GM23338 (cell line): Measurements from ENCODE around the gene IGFL4.

Experiments
- CREB1 ChIP-seq: fragments of 250-450 bp; sonication (Bioruptor Pico); IDR thresholded peaks from 2 replicates; pipeline ENCODE4 v1.5.0; 2020; ENCODE audit warnings: low read depth, mild to moderate bottlenecking, moderate library complexity
- EZH2 ChIP-seq: fragments of 200-600 bp; sonication (generic); IDR thresholded peaks from one replicate; pipeline ENCODE4 v1.8.0; 2017; ENCODE audit warnings: antibody characterized with exemption, mild to moderate bottlenecking, low read depth; ENCODE audit not compliant: unreplicated experiment
- EZH2phosphoT487 ChIP-seq: fragments of 200-600 bp; sonication (generic); IDR thresholded peaks from one replicate; pipeline ENCODE4 v1.8.1; 2018; ENCODE audit warnings: antibody characterized with exemption; ENCODE audit not compliant: unreplicated experiment
- JUNB ChIP-seq: IDR thresholded peaks from one replicate; pipeline ENCODE4 v1.6.1; 2016; ENCODE audit warnings: antibody characterized with exemption; ENCODE audit not compliant: unreplicated experiment
- NANOG ChIP-seq: IDR thresholded peaks from 2 replicates; pipeline ENCODE4 v1.6.1; 2016; ENCODE audit warnings: antibody characterized with exemption, borderline replicate concordance
- POLR2AphosphoS5 ChIP-seq: IDR thresholded peaks from 2 replicates; pipeline ENCODE4 v1.6.1; 2016; ENCODE audit warnings: antibody characterized with exemption, low read depth
- STAT1 ChIP-seq: IDR thresholded peaks from one replicate; pipeline ENCODE4 v1.6.1; 2016; ENCODE audit warnings: antibody characterized with exemption; ENCODE audit not compliant: unreplicated experiment
- ZNF114 ChIP-seq: fragments of 250-450 bp; sonication (Bioruptor Pico); IDR thresholded peaks from 2 replicates; pipeline ENCODE4 v1.5.0; 2020; ENCODE audit warnings: mild to moderate bottlenecking, moderate library complexity
- ZNF331 ChIP-seq: fragments of 250-450 bp; sonication (Bioruptor Pico); IDR thresholded peaks from 2 replicates; pipeline ENCODE4 v1.5.0; 2020; ENCODE audit warnings: low read depth, mild to moderate bottlenecking, moderate library complexity
- TF ChIP-seq, protein P1 (sequence below), 2 experiments: fragments of 200-600 bp in 1 of 2; sonication (generic) in 1 of 2; conservative IDR thresholded peaks; 2 replicates each; pipeline versions ENCODE4 v1.5.1 to v1.6.1; 2016 to 2017; ENCODE audit warnings: antibody characterized with exemption in 2 of 2, low read depth in 2 of 2, mild to moderate bottlenecking in 2 of 2, moderate library complexity in 1 of 2
- TF ChIP-seq, protein P2 (sequence below): IDR thresholded peaks from one replicate; pipeline ENCODE4 v1.6.1; 2018; ENCODE audit warnings: antibody characterized with exemption; ENCODE audit not compliant: unreplicated experiment
- TF ChIP-seq, protein P3 (sequence below): IDR thresholded peaks from 2 replicates; pipeline ENCODE4 v1.6.1; 2016; ENCODE audit warnings: antibody characterized with exemption
- TF ChIP-seq, protein P4 (sequence below): fragments of 250-450 bp; sonication (Bioruptor Pico); IDR thresholded peaks from 2 replicates; pipeline ENCODE4 v1.5.0; 2020; ENCODE audit warnings: mild to moderate bottlenecking, moderate library complexity

DNA sequence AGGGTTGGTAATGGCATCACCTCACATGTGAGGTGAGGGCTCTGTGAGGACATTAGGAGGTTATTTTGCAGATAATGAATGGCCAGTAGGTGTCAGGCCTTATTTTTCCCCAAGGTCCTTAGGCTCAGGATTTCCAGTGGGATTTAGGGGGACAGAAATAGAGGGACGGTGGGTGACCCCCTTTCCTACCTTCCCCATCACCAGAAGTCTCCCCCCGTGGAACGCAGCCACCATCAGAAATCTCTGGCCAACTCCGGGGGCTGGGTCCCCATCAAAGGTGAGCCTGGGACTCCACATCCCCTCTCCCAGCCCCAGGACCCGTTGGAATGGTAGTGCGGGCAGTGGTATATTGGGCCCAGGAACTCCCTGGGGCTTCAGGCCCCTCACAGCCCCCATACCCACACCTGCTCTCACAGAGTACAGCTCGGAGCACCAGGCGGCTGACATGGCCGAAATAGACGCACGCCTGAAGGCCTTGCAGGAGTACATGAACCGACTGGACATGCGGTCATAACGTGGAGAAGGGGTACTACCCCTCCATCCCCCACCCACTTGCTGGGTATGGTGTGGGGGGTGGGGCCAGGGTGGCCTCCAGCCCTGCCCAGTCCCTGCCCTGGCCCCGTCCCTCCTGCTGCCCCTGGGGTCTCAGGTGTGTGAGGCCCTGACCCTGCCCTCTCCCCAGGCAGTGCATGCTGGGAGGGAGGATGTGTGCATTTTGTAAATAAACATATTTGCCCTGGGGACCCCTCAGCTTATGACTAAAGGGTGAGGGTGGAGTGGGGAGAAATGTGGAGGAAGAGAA, 22.7 kb downstream of the IGFL4 start:
- TF ChIP-seq, protein P1, sequence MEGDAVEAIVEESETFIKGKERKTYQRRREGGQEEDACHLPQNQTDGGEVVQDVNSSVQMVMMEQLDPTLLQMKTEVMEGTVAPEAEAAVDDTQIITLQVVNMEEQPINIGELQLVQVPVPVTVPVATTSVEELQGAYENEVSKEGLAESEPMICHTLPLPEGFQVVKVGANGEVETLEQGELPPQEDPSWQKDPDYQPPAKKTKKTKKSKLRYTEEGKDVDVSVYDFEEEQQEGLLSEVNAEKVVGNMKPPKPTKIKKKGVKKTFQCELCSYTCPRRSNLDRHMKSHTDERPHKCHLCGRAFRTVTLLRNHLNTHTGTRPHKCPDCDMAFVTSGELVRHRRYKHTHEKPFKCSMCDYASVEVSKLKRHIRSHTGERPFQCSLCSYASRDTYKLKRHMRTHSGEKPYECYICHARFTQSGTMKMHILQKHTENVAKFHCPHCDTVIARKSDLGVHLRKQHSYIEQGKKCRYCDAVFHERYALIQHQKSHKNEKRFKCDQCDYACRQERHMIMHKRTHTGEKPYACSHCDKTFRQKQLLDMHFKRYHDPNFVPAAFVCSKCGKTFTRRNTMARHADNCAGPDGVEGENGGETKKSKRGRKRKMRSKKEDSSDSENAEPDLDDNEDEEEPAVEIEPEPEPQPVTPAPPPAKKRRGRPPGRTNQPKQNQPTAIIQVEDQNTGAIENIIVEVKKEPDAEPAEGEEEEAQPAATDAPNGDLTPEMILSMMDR (conservative IDR thresholded peaks at IDR 0.05; ENCODE audit: low read depth in 2 of 2): no peak
- TF ChIP-seq, protein P2, sequence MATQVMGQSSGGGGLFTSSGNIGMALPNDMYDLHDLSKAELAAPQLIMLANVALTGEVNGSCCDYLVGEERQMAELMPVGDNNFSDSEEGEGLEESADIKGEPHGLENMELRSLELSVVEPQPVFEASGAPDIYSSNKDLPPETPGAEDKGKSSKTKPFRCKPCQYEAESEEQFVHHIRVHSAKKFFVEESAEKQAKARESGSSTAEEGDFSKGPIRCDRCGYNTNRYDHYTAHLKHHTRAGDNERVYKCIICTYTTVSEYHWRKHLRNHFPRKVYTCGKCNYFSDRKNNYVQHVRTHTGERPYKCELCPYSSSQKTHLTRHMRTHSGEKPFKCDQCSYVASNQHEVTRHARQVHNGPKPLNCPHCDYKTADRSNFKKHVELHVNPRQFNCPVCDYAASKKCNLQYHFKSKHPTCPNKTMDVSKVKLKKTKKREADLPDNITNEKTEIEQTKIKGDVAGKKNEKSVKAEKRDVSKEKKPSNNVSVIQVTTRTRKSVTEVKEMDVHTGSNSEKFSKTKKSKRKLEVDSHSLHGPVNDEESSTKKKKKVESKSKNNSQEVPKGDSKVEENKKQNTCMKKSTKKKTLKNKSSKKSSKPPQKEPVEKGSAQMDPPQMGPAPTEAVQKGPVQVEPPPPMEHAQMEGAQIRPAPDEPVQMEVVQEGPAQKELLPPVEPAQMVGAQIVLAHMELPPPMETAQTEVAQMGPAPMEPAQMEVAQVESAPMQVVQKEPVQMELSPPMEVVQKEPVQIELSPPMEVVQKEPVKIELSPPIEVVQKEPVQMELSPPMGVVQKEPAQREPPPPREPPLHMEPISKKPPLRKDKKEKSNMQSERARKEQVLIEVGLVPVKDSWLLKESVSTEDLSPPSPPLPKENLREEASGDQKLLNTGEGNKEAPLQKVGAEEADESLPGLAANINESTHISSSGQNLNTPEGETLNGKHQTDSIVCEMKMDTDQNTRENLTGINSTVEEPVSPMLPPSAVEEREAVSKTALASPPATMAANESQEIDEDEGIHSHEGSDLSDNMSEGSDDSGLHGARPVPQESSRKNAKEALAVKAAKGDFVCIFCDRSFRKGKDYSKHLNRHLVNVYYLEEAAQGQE: no peak
- no peak for TF ChIP-seq EZH2
- no peak for TF ChIP-seq CREB1 (CRISPR knock-in tag)
- no peak for TF ChIP-seq EZH2phosphoT487
- TF ChIP-seq NANOG: no peak
- TF ChIP-seq ZNF114: no peak
- TF ChIP-seq POLR2AphosphoS5: no peak
- no peak for TF ChIP-seq JUNB
- TF ChIP-seq STAT1: no peak
- TF ChIP-seq, protein P3, sequence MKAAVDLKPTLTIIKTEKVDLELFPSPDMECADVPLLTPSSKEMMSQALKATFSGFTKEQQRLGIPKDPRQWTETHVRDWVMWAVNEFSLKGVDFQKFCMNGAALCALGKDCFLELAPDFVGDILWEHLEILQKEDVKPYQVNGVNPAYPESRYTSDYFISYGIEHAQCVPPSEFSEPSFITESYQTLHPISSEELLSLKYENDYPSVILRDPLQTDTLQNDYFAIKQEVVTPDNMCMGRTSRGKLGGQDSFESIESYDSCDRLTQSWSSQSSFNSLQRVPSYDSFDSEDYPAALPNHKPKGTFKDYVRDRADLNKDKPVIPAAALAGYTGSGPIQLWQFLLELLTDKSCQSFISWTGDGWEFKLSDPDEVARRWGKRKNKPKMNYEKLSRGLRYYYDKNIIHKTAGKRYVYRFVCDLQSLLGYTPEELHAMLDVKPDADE: no peak
- no peak for TF ChIP-seq ZNF331 (CRISPR knock-in tag)
- TF ChIP-seq, protein P4, sequence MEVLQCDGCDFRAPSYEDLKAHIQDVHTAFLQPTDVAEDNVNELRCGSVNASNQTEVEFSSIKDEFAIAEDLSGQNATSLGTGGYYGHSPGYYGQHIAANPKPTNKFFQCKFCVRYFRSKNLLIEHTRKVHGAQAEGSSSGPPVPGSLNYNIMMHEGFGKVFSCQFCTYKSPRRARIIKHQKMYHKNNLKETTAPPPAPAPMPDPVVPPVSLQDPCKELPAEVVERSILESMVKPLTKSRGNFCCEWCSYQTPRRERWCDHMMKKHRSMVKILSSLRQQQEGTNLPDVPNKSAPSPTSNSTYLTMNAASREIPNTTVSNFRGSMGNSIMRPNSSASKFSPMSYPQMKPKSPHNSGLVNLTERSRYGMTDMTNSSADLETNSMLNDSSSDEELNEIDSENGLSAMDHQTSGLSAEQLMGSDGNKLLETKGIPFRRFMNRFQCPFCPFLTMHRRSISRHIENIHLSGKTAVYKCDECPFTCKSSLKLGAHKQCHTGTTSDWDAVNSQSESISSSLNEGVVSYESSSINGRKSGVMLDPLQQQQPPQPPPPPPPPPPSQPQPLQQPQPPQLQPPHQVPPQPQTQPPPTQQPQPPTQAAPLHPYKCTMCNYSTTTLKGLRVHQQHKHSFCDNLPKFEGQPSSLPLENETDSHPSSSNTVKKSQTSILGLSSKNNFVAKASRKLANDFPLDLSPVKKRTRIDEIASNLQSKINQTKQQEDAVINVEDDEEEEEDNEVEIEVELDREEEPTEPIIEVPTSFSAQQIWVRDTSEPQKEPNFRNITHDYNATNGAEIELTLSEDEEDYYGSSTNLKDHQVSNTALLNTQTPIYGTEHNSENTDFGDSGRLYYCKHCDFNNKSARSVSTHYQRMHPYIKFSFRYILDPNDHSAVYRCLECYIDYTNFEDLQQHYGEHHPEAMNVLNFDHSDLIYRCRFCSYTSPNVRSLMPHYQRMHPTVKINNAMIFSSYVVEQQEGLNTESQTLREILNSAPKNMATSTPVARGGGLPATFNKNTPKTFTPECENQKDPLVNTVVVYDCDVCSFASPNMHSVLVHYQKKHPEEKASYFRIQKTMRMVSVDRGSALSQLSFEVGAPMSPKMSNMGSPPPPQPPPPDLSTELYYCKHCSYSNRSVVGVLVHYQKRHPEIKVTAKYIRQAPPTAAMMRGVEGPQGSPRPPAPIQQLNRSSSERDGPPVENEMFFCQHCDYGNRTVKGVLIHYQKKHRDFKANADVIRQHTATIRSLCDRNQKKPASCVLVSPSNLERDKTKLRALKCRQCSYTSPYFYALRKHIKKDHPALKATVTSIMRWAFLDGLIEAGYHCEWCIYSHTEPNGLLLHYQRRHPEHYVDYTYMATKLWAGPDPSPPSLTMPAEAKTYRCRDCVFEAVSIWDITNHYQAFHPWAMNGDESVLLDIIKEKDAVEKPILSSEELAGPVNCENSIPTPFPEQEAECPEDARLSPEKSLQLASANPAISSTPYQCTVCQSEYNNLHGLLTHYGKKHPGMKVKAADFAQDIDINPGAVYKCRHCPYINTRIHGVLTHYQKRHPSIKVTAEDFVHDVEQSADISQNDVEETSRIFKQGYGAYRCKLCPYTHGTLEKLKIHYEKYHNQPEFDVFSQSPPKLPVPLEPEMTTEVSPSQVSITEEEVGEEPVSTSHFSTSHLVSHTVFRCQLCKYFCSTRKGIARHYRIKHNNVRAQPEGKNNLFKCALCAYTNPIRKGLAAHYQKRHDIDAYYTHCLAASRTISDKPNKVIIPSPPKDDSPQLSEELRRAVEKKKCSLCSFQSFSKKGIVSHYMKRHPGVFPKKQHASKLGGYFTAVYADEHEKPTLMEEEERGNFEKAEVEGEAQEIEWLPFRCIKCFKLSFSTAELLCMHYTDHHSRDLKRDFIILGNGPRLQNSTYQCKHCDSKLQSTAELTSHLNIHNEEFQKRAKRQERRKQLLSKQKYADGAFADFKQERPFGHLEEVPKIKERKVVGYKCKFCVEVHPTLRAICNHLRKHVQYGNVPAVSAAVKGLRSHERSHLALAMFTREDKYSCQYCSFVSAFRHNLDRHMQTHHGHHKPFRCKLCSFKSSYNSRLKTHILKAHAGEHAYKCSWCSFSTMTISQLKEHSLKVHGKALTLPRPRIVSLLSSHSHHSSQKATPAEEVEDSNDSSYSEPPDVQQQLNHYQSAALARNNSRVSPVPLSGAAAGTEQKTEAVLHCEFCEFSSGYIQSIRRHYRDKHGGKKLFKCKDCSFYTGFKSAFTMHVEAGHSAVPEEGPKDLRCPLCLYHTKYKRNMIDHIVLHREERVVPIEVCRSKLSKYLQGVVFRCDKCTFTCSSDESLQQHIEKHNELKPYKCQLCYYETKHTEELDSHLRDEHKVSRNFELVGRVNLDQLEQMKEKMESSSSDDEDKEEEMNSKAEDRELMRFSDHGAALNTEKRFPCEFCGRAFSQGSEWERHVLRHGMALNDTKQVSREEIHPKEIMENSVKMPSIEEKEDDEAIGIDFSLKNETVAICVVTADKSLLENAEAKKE (CRISPR knock-in tag): no peak
